ENCODE data around the gene ZFP92. TPM values are rescaled to one million over a fixed set of nuclear protein-coding genes. Genes with fewer than 3 reads are reported as not detected.

ZFP92 gene
- total RNA-seq, 1 donor from 2014 or later: 2.4 TPM

Other genes with a start within 250 kb of the ZFP92 start
- gene MAGEA1, start 232.2 kb upstream of the ZFP92 start, total RNA-seq: not detected in 2 replicates
- gene PNMA6F, start 89.7 kb upstream of the ZFP92 start, total RNA-seq: not detected in 2 replicates
- 22.1 and 22.5 TPM in 2 replicates for gene ZNF275, start 77.3 kb upstream of the ZFP92 start, total RNA-seq
- not detected in 2 replicates for gene PNMA6E, start 10.1 kb upstream of the ZFP92 start, total RNA-seq
- 0.83 and 1.3 TPM in 2 replicates for gene TREX2, start 34.6 kb downstream of the ZFP92 start, total RNA-seq
- gene HAUS7, start 59.1 kb downstream of the ZFP92 start, total RNA-seq: 62.7 and 68.2 TPM in 2 replicates
- not detected in 2 replicates for gene BGN, start 83.5 kb downstream of the ZFP92 start, total RNA-seq
- 0.05 TPM in 1 of 2 replicates, not detected in the other for gene ATP2B3, start 106.2 kb downstream of the ZFP92 start, total RNA-seq
- 28.0 and 29.3 TPM in 2 replicates for gene CCNQ, start 187.7 kb downstream of the ZFP92 start, total RNA-seq
- 0.10 TPM in 2 replicates for gene DUSP9, start 235.7 kb downstream of the ZFP92 start, total RNA-seq

All from activated T-helper 1 cell treated with anti-CD3 and anti-CD28 coated beads, Interleukin-12 subunit alpha, Interleukin-12 subunit beta, Interleukin-2, Interleukin-4 antibody, amounts not matched to agents 30 ng/mL and 10 ng/mL and 1 ng/mL, durations not matched to agents 14 hours and 24 hours and 36 hours (primary cell).